Activated CD8-positive, alpha-beta T cell treated with anti-CD3 and anti-CD28 coated beads for 36 hours (primary cell): ENCODE measurements around the gene ARHGEF19. TPM values are rescaled to one million over a fixed set of nuclear protein-coding genes. Genes with fewer than 3 reads are reported as not detected.

ENCODE experiments used
- ATAC-seq: fragments of 200-7000 bp; cut with Tn5 transposase; one replicate; pipeline ENCODE4 v1.10.0; 2021; ENCODE audit warnings: mild to moderate bottlenecking, moderate library complexity
- CTCF ChIA-PET: fragments of 350-600 bp; sonication (Branson Sonifier 250); formaldehyde crosslinking; loops from one replicate; lab custom pipeline; 2021; ENCODE audit warnings: antibody characterized with exemption; lab: Charles Lee
- POLR2A ChIA-PET: fragments of 350-600 bp; sonication (Branson Sonifier 250); formaldehyde crosslinking; loops from one replicate; lab custom pipeline; 2021; ENCODE audit warnings: antibody characterized with exemption; lab: Charles Lee
- DNase-seq: peaks from one replicate; pipeline ENCODE4 v3.0.0-alpha.2; 2020
- H3K27ac Mint-ChIP-seq: one replicate; pipeline ENCODE4 v1.8.0; 2021; ENCODE audit warnings: mild to moderate bottlenecking, mixed read lengths
- H3K27me3 Mint-ChIP-seq: one replicate; pipeline ENCODE4 v1.8.0; 2021; ENCODE audit warnings: mixed read lengths
- H3K36me3 Mint-ChIP-seq: one replicate; pipeline ENCODE4 v1.8.0; 2021; ENCODE audit warnings: low read depth, mixed read lengths
- H3K4me1 Mint-ChIP-seq: one replicate; pipeline ENCODE4 v1.8.0; 2021; ENCODE audit warnings: low read depth, mixed read lengths
- H3K4me3 Mint-ChIP-seq: one replicate; pipeline ENCODE4 v1.8.0; 2021; ENCODE audit warnings: mild to moderate bottlenecking, moderate library complexity, mixed read lengths
- H3K9me3 Mint-ChIP-seq: one replicate; pipeline ENCODE4 v1.8.0; 2021; ENCODE audit warnings: mixed read lengths
- intact Hi-C: fragments of 100-400 bp; cut with micrococcal nuclease; formaldehyde crosslinking; loops from one replicate; pipeline ENCODE4 v1.10.0; 2022
- total RNA-seq, 2 experiments: library from RNA; stranded (reverse); gene quantifications; one replicate each; pipeline ENCODE4 v1.2.3, GENCODE V29; 2021
- TF ChIP-seq, protein P1 (sequence below): fragments of 200-600 bp; IDR thresholded peaks from one replicate; pipeline ENCODE4 v1.8.0; 2022; ENCODE audit warnings: antibody characterized with exemption, mild to moderate bottlenecking

ARHGEF19 gene
- total RNA-seq, 2 experiments from 2014 or later: 5.7 to 7.4 TPM

DNA sequence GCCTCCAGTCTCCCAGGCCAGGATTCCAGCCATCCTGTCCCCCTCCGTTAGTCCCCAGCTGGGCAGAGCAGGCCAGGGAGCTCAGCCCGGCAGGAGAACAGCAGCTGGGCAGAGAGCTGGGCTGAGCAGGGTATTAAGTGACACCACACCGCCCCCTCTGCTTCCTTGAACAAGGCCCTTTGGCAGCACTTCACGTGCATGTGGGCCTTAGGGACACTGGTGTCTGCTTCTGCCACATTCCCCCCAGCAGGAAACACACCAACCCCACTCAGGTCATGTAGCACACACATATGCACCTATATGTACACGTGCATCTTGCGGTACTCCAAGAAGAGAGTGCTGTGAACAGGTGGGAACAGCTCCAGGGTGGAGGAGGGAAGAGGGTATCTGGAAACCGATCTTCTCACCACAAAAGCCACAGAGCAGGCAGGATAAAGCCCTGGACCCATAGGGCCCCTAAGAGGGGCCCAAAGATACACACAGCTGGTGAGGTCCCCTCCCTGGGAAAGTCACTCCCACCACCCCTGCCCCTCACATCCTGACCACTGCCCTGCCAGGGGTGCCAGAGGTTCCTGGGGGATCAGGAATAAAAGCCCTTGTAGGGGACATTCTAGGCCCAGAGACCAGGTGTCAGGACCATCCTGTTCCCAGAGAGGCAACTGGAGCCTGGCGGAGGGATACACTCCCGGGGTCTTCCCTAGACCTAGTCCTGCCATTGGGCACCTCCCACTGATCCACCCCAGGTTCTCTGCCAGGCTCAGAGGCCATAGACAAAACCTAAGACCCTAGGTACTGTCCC, 61.1 kb downstream of the ARHGEF19 start:
- CTCF ChIA-PET: interaction anchor here (0.9 to 1.6 kb wide), 2 partner anchors 37 to 69 kb away, joined by 3 to 6 read pairs; no protein-coding TSS in a partner anchor
- no peak overlapping the region for H3K27ac Mint-ChIP-seq
- intact Hi-C loops: no loop called here
- ATAC-seq: no peak
- H3K9me3 Mint-ChIP-seq: no peaks in the 10 kb centered on the region
- H3K27me3 Mint-ChIP-seq: peaks cover 23% of the 10 kb centered on the region
- no peak overlapping the region for H3K4me3 Mint-ChIP-seq
- TF ChIP-seq, protein P1, sequence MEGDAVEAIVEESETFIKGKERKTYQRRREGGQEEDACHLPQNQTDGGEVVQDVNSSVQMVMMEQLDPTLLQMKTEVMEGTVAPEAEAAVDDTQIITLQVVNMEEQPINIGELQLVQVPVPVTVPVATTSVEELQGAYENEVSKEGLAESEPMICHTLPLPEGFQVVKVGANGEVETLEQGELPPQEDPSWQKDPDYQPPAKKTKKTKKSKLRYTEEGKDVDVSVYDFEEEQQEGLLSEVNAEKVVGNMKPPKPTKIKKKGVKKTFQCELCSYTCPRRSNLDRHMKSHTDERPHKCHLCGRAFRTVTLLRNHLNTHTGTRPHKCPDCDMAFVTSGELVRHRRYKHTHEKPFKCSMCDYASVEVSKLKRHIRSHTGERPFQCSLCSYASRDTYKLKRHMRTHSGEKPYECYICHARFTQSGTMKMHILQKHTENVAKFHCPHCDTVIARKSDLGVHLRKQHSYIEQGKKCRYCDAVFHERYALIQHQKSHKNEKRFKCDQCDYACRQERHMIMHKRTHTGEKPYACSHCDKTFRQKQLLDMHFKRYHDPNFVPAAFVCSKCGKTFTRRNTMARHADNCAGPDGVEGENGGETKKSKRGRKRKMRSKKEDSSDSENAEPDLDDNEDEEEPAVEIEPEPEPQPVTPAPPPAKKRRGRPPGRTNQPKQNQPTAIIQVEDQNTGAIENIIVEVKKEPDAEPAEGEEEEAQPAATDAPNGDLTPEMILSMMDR: no peak
- peaks cover 12% of the 10 kb centered on the region for H3K4me1 Mint-ChIP-seq
- POLR2A ChIA-PET: interaction anchor here (1.1 kb wide), 1 partner anchor 58 kb away, joined by 3 read pairs; no protein-coding TSS in a partner anchor
- H3K36me3 Mint-ChIP-seq: no peaks in the 10 kb centered on the region
- DNase-seq: no peak

DNA sequence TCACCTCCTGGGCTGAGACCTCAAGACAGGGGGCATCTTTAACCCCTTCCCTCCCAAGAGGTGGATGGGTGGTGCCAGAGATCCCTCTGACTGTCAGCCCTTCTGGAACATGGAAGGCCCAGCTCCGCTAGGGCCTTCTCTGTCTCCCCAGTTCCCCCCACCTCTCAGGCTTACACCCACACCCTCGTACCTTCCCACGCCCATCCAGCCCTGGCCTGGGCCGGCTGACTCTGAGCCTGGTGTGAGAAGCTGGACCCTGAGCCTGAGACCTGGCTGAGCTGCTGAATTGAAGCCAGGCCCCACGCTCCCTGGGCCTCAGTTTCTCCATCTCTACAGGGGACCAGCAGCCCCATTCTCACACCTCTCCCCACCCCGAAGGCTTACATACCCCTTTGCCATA, 61.9 kb downstream of the ARHGEF19 start:
- Mint-ChIP-seq H3K9me3 (no peaks in the 10 kb centered on the region), H3K4me3 (no peak overlapping the region), H3K4me1 (peaks cover 9% of the 10 kb centered on the region), H3K36me3 (no peaks in the 10 kb centered on the region), H3K27me3 (peaks cover 21% of the 10 kb centered on the region), H3K27ac (no peak overlapping the region)
- DNase-seq (no peak), ATAC-seq (no peak)
- POLR2A ChIA-PET: interaction anchor here (1.1 kb wide), 1 partner anchor 59 kb away, joined by 3 read pairs; no protein-coding TSS in a partner anchor
- intact Hi-C loops: no loop called here
- TF ChIP-seq, protein P1: no peak
- CTCF ChIA-PET: interaction anchor here (0.9 to 1.6 kb wide), 2 partner anchors 38 to 68 kb away, joined by 3 to 6 read pairs; no protein-coding TSS in a partner anchor

DNA sequence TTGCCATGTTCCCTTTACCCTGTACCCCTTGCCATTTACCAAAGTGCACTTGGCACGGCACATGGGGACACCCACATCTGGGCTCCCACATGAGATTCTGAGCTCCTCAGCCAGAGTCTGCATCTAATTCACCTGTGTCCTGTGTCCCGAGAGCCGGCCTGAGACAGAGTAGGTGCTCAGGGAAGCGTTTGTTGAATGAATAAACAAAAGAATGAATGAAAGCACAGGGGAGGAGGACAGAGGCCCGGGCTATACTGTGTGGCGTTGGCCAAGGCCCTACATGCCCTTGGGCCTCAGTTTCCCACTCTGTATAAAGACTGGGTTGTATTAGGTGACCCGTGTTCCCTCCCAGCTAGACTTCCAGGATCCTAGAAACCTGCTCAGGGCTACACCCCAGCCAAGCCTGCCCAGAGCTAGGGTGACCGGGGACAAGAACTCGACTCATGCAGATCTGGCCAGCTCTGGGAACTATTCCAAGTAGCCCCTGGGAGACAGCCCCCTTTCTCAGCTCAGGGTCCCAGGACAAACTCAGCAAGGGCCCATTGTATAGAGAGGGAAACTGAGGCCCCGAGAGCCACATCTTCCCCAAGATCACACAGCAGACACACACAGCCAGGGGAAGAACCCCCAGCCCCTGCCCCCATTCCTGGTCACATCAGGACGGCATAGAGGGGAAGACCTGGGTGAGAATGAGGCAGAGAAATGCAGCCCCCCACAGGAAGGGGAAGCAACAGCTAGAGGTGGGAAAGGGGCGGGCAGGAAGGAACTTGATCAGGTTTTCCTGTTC, 62.6 kb downstream of the ARHGEF19 start:
- CTCF ChIA-PET: interaction anchor here (0.9 to 1.6 kb wide), 2 partner anchors 39 to 68 kb away, joined by 3 to 6 read pairs; no protein-coding TSS in a partner anchor
- POLR2A ChIA-PET: interaction anchor here (1.1 kb wide), 1 partner anchor 59 kb away, joined by 3 read pairs; no protein-coding TSS in a partner anchor
- Mint-ChIP-seq H3K27ac (no peak overlapping the region), H3K4me1 (peaks cover 6% of the 10 kb centered on the region), H3K4me3 (no peak overlapping the region), H3K36me3 (no peaks in the 10 kb centered on the region), H3K9me3 (no peaks in the 10 kb centered on the region), H3K27me3 (peaks cover 19% of the 10 kb centered on the region)
- TF ChIP-seq, protein P1: no peak
- no peak for ATAC-seq
- intact Hi-C loops: no loop called here
- no peak for DNase-seq

DNA sequence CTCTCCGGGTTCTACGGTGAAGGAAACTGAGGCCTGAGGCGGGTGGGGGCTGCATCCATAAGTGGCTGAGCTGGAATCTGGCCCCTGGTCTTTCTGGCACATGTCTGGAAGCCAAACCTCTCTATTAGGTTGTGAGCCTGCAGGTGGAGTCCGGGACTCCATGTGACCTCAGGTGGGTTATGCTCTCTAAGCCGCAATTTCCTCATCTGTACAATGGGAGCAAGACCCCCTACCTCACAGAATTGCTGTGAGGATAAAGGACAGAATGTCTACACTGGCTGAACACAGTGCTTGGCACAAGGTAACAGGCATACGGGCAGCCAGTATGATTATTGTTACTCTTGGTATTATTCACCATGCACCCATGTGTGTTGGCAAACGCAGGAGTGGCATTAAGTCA, 63.3 kb downstream of the ARHGEF19 start:
- POLR2A ChIA-PET: no interaction called here
- ATAC-seq: no peak

More for the DNA sequence above, 63.3 kb downstream of the ARHGEF19 start:
- TF ChIP-seq, protein P1: no peak
- Mint-ChIP-seq H3K36me3 (no peaks in the 10 kb centered on the region), H3K27ac (no peak overlapping the region), H3K9me3 (no peaks in the 10 kb centered on the region), H3K4me1 (peaks cover 1% of the 10 kb centered on the region), H3K27me3 (peaks cover 17% of the 10 kb centered on the region), H3K4me3 (no peak overlapping the region)
- intact Hi-C loops: no loop called here
- CTCF ChIA-PET: no interaction called here
- DNase-seq: no peak
